ENCODE results near the gene ESM1. TPM values are rescaled to one million over a fixed set of nuclear protein-coding genes. Genes with fewer than 3 reads are reported as not detected.

Gene ESM1
- total and polyA plus RNA-seq, 9 of the 15 experiments (the other 6 are each of a cell fraction or from before 2014, with no cell fraction given) = not detected

- no peak for TF ChIP-seq ZBTB49 (CRISPR knock-in tag; IDR thresholded peaks at IDR 0.05; ENCODE audit: borderline replicate concordance)
- no peak for TF ChIP-seq ATF7 (IDR thresholded peaks at IDR 0.05)
- TF ChIP-seq REST (IDR thresholded peaks at IDR 0.05; ENCODE audit: borderline replicate concordance) = no peak
- no peak for TF ChIP-seq REST (CRISPR knock-in tag; IDR thresholded peaks at IDR 0.05; ENCODE audit: low read depth)
- TF ChIP-seq CAMTA2 (CRISPR knock-in tag; conservative IDR thresholded peaks at IDR 0.05) = no peak
- no peak for TF ChIP-seq PTBP1 (IDR thresholded peaks at IDR 0.05; ENCODE audit: low read depth, low read length)
- no peak for TF ChIP-seq ZNF318 (IDR thresholded peaks at IDR 0.05; ENCODE audit: borderline replicate concordance in 1 of 2, low read depth in 1 of 2)
Measured at GRCh38 chr5:54991416-54991815, 6.0 kb upstream of the ESM1 start (continued).
